ENCODE data around the gene TMSB15C. TPM values are rescaled to one million over a fixed set of nuclear protein-coding genes. Genes with fewer than 3 reads are reported as not detected.

TMSB15C gene
- total RNA-seq, 1 donor from 2014 or later = 20.6 TPM

DNA sequence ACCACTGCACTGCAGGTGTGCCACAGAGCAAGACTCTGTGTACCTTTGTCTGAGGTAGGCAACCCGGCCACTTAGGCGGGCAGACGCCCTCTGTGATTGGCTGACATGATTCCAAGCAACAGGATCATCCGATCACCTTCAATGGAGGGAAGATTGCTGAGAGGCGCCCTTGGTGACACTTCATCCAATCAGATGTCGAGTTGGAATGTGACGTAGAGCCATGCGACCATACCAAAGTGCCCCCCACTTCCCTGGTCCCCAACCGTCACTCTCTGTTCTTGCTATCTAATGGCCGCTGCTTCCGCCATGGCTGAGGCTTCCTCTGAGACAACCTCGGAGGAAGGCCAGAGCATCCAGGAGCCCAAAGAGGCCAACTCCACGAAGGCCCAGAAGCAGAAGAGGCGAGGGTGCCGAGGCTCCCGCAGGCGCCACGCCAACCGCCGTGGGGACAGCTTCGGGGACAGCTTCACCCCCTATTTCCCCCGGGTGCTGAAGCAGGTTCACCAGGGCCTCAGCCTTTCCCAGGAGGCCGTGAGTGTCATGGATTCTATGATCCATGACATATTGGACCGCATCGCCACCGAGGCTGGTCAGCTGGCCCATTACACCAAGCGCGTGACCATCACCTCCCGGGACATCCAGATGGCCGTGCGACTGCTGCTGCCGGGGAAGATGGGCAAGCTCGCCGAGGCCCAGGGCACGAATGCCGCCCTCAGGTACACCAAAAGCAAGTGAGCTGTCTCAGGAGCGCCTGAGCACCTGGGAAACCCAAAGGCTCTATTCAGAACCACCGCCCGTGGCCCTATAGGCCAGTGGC, 36.1 kb downstream of the TMSB15C start, which contains the start of gene H2BW2:
H2BW2 (plus strand) TSS at position 268 of the 817 bp plus-strand sequence; CDS start at position 307, 39 bp downstream.
- Histone ChIP-seq H3F3A (ENCODE audit: low read depth) (no peaks in the 10 kb centered on the region), H4K20me1 (ENCODE audit: low read depth) (no peaks in the 10 kb centered on the region), H3K4me1 (no peaks in the 10 kb centered on the region), H3K4me2 (no peak within 1 kb of the TSS), H3K9me3 (ENCODE audit: low read depth) (no peaks in the 10 kb centered on the region), H3K79me2 (ENCODE audit: low read depth) (no peaks in the 10 kb centered on the region), H2AFZ (replicated peaks) (no peak within 1 kb of the TSS), H3K27ac (no peak within 1 kb of the TSS), H3K9ac (no peak within 1 kb of the TSS), H3K4me3 (no peak within 1 kb of the TSS), H3K36me3 (no peaks in the 10 kb centered on the region), H3K27me3 (no peaks in the 10 kb centered on the region)
- Mint-ChIP-seq H3K4me3 (no peak within 1 kb of the TSS), H3K4me1 (peaks cover 8% of the 10 kb centered on the region), H3K9me3 (peaks cover 3% of the 10 kb centered on the region), H3K36me3 (no peaks in the 10 kb centered on the region), H3K27ac (no peak within 1 kb of the TSS), H3K27me3 (ENCODE audit: insufficient read depth, low read depth) (no peaks in the 10 kb centered on the region)
- DNase-seq (ENCODE audit: low spot score) = no peak
- TF ChIP-seq EZH2phosphoT487 (IDR thresholded peaks at IDR 0.05) (no peak), EZH2 (IDR thresholded peaks at IDR 0.05) (no peak), CTCF (IDR thresholded peaks at IDR 0.05) (no peak)

Other genes starting within 250 kb of the TMSB15C start
- 2.2 and 2.4 TPM in 2 replicates for gene RAB9B, start 244.0 kb downstream of the TMSB15C start, total RNA-seq (ENCODE audit: low replicate concordance)
- gene TMSB15B, start 113.6 kb downstream of the TMSB15C start, total RNA-seq (ENCODE audit: low replicate concordance) = 30.2 and 47.4 TPM in 2 replicates
- gene H2BW1, start 62.5 kb downstream of the TMSB15C start, total RNA-seq (ENCODE audit: low replicate concordance) = not detected in 2 replicates
- gene H2BW2, start 36.3 kb downstream of the TMSB15C start, total RNA-seq (ENCODE audit: low replicate concordance) = not detected in 2 replicates
- gene ZCCHC18, start 36.3 kb upstream of the TMSB15C start, total RNA-seq (ENCODE audit: low replicate concordance) = 4.6 and 5.1 TPM in 2 replicates
- gene SLC25A53, start 80.8 kb upstream of the TMSB15C start, total RNA-seq (ENCODE audit: low replicate concordance) = 4.0 and 4.4 TPM in 2 replicates
- gene FAM199X, start 90.2 kb upstream of the TMSB15C start, total RNA-seq (ENCODE audit: low replicate concordance) = 17.9 and 28.8 TPM in 2 replicates
- not detected in 2 replicates for gene ESX1, start 178.7 kb upstream of the TMSB15C start, total RNA-seq (ENCODE audit: low replicate concordance)